Measurements from ENCODE around the gene CHCHD10.

The CHCHD10 gene

GRCh38 chr22:23769321-23769965 lies 1.7 kb upstream of the CHCHD10 start:
- no peak for DNase-seq

- DNase-seq: no peak
These were observed 484 bp downstream of the CHCHD10 start for GRCh38 chr22:23767303-23767672.

- DNase-seq: no peak
These were observed 2.6 kb downstream of the CHCHD10 start for GRCh38 chr22:23764899-23765881.

- DNase-seq: no peak
These were observed 3.8 kb downstream of the CHCHD10 start for GRCh38 chr22:23763954-23764353.

GRCh38 chr22:23763579-23763945 lies 4.2 kb downstream of the CHCHD10 start:
- no peak for DNase-seq

GRCh38 chr22:23762842-23763578 lies 4.8 kb downstream of the CHCHD10 start, which contains the start of gene C22orf15:
TSS of gene C22orf15 (plus strand) at chr22:23762990. CDS start at chr22:23763307, 317 bp downstream.
- peak in 1 of 2 experiments; percentile 19 for DNase-seq

GRCh38 chr22:23760056-23760455 lies 7.7 kb downstream of the CHCHD10 start:
- no peak for DNase-seq

GRCh38 chr22:23759566-23759965 lies 8.2 kb downstream of the CHCHD10 start:
- no peak for DNase-seq

- no peak for DNase-seq
These were observed 10.9 kb downstream of the CHCHD10 start for GRCh38 chr22:23756891-23757290.

GRCh38 chr22:23755711-23756110 lies 12.1 kb downstream of the CHCHD10 start:
- DNase-seq: no peak

- no peak for DNase-seq
These were observed 12.7 kb downstream of the CHCHD10 start for GRCh38 chr22:23754980-23755636.

GRCh38 chr22:23754220-23754919 lies 13.4 kb downstream of the CHCHD10 start, which contains the start of gene VPREB3:
TSS of gene VPREB3 (minus strand) at chr22:23754425. CDS start at chr22:23754363, 62 bp downstream.
- DNase-seq: peak in 1 of 2 experiments; percentile 49

- DNase-seq: no peak
These were observed 14.4 kb downstream of the CHCHD10 start for GRCh38 chr22:23753385-23753784.

- DNase-seq: no peak
These were observed 15.0 kb downstream of the CHCHD10 start for GRCh38 chr22:23752750-23753149.

- no peak for DNase-seq
These were observed 15.6 kb downstream of the CHCHD10 start for GRCh38 chr22:23752090-23752691.

GRCh38 chr22:23751441-23751996 lies 16.3 kb downstream of the CHCHD10 start:
- DNase-seq: peak in 1 of 2 experiments; percentile 33

- peak; percentile 24 to 92 for DNase-seq
These were observed 16.9 kb downstream of the CHCHD10 start, which contains the start of gene ZNF70 for GRCh38 chr22:23750714-23751440. TSS of gene ZNF70 (minus strand) at chr22:23751112. CDS start at chr22:23745140, 5,972 bp downstream.

- no peak for DNase-seq
These were observed 17.4 kb downstream of the CHCHD10 start for GRCh38 chr22:23750367-23750713.

GRCh38 chr22:23749841-23750301 lies 17.9 kb downstream of the CHCHD10 start:
- no peak for DNase-seq

- no peak for DNase-seq
These were observed 22.0 kb downstream of the CHCHD10 start for GRCh38 chr22:23745791-23746190.

Data from NCI-H526 (cell line).